ENCODE results near the gene BEND6.
"Not testable (repeated sequence)": the region's sequence is repeated elsewhere in the genome, so short reads cannot be mapped to it uniquely, and the experiment has no call there.

Gene BEND6

GRCh38 chr6:56977192-56977591 lies 22.3 kb downstream of the BEND6 start:
- no peak for DNase-seq (ENCODE audit: low read depth in 3 of 3, low spot score in 1 of 3)

DNA sequence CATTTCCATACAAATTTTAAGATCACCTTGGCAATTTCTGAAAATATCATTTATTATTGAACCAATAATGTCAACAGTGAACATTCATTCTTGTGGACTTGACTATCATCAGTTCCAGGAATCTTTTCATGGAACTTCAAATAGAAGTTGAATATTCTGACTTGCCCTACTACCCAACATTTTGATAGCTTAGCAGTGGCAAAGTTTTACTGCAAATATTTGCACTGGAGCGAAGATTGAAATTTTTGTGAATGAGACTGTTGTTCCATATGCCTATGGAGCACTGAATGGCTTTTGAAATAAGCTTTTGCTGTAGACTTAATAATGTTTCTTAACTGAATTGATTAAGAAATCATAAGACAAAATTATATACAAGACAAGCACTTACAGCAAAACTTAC lies 23.6 kb downstream of the BEND6 start:
- DNase-seq (ENCODE audit: low read depth in 3 of 3, low spot score in 1 of 3), result no peak

DNA sequence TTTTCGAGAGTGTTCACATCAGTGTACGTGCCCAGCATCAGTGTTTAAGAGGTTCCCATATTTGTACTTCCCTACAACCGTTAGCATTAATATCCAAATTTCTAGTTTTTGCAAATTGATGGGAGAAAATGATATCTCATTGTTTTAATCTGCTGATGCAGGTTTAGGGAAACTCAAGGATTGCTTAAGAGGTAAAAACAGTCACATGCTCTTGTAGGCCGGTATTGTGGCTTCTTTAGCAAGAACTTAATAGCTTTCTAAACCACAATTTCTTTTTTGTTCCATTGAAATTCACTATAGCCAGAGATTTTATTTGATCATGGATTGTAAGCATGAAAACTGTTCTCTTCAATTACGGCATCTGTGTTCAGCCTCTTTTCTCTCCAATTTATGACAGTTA lies 29.5 kb downstream of the BEND6 start:
- no peak for DNase-seq (ENCODE audit: low read depth in 3 of 3, low spot score in 1 of 3)

DNA sequence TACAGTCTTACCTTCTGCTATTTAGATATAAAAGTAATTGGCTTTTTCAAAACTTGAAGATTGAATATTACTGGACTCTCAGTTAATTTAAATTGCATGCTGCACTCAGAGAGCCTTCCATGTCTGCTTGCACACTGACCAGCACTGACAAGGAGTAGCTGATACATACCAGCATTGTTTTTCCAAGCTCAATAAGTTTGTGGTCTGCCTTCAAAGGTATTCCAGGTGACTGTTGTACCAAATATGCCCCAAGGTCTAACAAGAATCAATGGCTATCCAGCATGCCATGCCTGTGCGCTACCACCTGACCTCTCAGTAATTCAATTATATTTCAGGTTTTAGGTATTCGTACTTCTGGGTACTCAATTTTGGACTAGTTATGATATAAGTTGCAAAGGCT lies 30.0 kb downstream of the BEND6 start:
- DNase-seq (ENCODE audit: low read depth in 3 of 3, low spot score in 1 of 3), result no peak

DNA sequence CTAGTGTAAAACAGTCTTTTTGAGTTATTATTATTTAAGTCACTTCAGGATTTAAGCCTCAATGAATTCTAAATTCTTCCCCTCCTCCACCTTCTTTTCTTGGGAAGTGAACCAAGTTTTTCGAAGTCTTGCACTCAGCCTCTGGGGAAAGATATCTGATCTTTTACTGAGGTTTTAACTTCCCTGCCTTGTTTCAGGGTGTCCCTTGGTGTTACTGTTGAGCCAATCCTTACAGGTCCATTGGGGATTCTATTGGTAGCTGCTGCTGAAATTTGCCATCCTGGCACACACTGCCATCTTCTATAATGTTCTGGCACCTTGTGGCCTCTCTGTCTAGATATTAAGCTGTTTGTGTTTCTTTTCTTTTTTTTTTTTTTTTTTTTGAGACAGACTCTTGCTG lies 31.7 kb downstream of the BEND6 start:
- DNase-seq (ENCODE audit: low read depth in 3 of 3, low spot score in 1 of 3), result no peak

- DNase-seq (ENCODE audit: low read depth in 3 of 3, low spot score in 1 of 3), result no peak
Measured at GRCh38 chr6:56988145-56988544, 33.2 kb downstream of the BEND6 start.

GRCh38 chr6:56992036-56992435 lies 37.1 kb downstream of the BEND6 start:
- DNase-seq (ENCODE audit: low read depth in 3 of 3, low spot score in 1 of 3), result no peak

DNA sequence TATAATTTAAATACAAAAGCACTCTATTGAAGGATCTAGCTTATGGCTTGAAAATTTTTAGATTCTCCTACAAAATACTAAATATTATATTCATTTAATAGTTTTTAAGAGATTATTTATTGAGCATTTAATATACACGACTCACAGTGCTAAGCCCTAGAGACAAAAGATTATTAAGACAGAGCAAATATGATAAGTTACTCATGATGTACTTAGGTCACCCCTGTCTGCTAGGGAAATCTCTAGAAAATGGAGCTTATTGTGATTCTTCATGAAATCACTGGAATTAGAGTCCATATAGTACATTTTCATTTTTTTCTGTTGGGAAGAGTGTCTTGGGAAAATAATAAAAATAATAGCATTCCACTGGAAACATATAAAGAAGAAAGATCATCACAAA lies 37.8 kb downstream of the BEND6 start:
- no peak for DNase-seq (ENCODE audit: low read depth in 3 of 3, low spot score in 1 of 3)

DNA sequence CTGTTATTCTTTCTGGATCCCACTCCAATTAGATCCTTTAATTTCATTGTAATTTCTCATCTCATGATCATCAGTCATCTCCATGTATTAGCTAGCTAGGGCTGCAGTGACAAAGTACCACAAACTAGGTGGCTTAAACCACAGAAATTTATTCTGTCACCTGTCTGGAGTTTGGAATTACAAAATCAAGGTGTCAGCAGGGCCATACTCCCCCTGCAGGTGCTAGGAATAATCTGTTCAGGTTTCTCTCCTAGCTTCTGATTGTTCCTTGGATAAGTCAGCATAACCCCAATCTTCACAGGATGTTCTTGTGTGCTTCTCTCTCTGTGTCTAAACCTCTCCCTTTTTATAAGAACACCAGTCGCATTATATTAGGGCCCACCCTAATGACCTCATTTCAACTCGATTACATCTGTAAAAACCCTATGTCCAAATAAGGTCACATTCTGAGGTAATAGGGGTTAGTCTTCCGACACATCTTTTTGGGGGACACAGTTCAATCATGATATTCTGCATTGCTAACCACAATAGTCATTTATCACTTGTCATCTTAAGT lies 40.5 kb downstream of the BEND6 start:
- no peak for DNase-seq (ENCODE audit: low read depth in 3 of 3, low spot score in 1 of 3)

- no peak for DNase-seq (ENCODE audit: low read depth in 3 of 3, low spot score in 1 of 3)
Measured at GRCh38 chr6:56996401-56996800, 41.5 kb downstream of the BEND6 start.

DNA sequence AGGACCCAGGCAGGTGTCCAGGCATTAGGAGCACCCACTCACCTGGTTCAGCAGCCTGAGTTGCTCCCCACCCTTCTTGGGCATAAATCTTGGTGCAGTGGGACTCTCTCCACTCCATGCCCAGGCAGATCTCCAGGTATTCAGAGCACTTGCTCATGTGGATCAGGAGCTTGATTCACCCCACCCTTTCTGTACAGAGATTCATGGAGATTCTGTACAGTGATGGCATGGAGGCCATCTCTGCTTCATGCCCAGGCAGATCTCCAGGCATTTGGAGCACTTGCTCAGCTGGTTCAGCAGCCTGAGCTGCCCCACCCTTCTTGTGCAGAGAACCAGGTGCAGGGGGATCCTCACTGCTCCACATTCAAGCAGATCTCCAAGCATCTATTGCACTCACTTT lies 44.1 kb downstream of the BEND6 start:
- DNase-seq (ENCODE audit: low read depth in 3 of 3, low spot score in 1 of 3), result no peak

- not testable (repeated sequence) for DNase-seq (ENCODE audit: low read depth in 3 of 3, low spot score in 1 of 3)
Measured at GRCh38 chr6:56999748-57000147, 44.8 kb downstream of the BEND6 start.

GRCh38 chr6:57002197-57002596 lies 47.3 kb downstream of the BEND6 start:
- no peak for DNase-seq (ENCODE audit: low read depth in 3 of 3, low spot score in 1 of 3)

DNA sequence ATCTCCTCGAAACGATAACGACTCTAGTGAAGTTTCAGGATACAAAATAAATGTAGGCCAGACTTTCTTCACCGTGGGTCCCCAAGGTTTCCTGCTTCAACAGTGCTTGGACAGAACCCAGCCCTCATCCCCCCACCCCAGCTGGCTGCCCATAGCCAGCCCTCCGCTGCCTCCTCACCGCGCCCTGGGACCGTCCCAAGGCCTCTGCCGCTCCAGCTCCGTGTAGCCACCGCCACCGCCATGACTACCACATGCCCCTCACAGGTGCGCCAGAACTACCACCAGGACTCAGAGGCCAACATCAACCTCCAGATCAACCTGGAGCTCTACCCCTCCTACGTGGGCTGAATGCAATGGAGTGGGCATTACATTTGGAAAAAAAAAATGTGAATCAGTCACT lies 49.4 kb downstream of the BEND6 start:
- DNase-seq (ENCODE audit: low read depth in 3 of 3, low spot score in 1 of 3), result no peak

DNA sequence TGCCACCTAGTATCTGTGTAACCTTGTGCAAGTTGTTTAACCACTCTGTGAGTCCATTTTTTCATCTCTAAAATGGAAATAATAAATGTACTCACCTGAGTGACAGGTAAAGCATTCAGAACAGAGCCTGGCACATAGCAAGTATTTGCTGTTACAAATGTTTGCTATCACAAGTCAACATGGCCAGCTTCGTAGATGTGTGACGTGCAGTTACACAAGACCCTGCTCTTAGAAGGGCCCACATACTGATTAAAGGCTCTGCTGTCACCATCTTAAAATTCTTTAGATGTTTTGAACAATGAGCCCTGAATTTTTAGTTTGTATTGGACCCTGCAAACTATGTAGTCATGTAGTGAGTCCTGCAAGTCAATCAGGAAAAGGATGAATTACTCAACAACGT lies 51.2 kb downstream of the BEND6 start:
- no peak for DNase-seq (ENCODE audit: low read depth in 3 of 3, low spot score in 1 of 3)

DNA sequence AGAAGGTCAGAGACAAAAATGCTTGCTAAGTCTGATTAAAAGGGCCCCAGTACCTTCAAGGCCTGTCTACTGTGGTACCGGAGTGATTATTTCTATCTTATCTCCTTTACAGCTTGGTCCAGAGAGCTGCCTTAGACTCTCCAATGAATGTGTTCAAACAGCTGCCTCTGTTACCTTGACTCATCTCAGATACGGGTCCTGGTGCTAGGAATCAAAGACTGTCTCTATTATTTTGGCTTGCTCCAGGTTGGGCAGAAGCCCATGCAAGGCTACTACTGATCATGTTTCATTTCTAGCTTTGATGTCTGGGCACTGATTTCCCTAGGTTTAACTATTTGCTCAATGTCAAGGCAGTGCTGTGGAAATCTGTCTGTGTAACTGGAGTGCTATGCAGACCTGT lies 53.2 kb downstream of the BEND6 start:
- not testable (repeated sequence) for DNase-seq (ENCODE audit: low read depth in 3 of 3, low spot score in 1 of 3)

GRCh38 chr6:57013521-57013926 lies 58.6 kb downstream of the BEND6 start:
- DNase-seq (ENCODE audit: low read depth in 3 of 3, low spot score in 1 of 3), result no peak

GRCh38 chr6:57017069-57017468 lies 62.2 kb downstream of the BEND6 start:
- no peak for DNase-seq (ENCODE audit: low read depth in 3 of 3, low spot score in 1 of 3)

DNA sequence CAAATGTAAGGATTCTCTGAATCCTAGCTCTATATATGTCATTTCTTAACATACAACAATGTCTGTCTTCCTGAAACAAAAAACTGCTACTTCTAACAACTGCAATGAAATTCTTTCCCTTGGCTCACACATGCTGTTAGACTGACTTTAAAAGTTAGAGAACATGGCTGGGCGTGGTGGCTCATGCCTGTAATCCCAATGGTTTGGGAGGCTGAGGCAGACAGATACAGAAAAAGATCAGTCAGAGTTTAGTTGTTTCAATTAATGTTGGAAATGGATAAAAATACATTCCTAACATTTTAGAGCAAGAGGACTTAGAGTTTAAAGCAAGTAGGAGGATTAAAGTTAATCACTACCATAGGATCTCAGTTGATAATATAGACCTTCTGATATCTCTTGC lies 62.9 kb downstream of the BEND6 start:
- DNase-seq (ENCODE audit: low read depth in 3 of 3, low spot score in 1 of 3), result no peak

GRCh38 chr6:57019434-57019833 lies 64.5 kb downstream of the BEND6 start:
- no peak for DNase-seq (ENCODE audit: low read depth in 3 of 3, low spot score in 1 of 3)

DNA sequence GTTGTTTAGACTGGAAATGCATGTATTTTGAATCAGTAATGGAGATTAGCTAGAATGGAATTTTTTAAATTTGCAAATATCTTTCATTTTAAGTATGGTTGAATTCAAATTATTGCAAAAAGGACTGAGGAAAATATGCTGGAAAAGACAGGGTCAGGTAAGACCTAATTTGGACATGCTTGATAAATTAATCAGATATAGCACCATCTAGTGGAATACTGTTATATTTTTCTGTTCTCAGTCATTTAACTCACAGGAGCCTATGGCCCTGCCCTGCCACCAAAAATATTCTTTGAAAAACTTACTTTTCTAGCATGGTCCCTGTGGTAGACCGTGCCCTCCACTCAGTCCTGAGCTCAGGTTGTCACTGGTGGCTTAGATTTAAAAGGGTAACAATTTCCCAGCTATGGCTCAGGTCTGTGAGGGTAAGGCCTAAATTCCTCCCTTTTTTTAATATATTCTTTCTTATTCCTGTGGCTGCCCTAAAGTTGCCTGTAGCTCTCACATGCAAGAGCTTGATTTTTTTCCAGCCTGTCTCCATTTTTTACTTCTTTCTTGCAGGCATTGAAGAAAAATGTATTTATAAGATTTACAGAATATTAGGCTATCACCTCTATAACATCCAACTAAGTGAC lies 66.3 kb downstream of the BEND6 start:
- no peak for DNase-seq (ENCODE audit: low read depth in 3 of 3, low spot score in 1 of 3)

- DNase-seq (ENCODE audit: low read depth in 3 of 3, low spot score in 1 of 3), result no peak
Measured at GRCh38 chr6:57024321-57024720, 69.4 kb downstream of the BEND6 start.

- no peak for DNase-seq (ENCODE audit: low read depth in 3 of 3, low spot score in 1 of 3)
Measured at GRCh38 chr6:57024775-57025174, 69.9 kb downstream of the BEND6 start.
